HepG2 (cell line): Measurements from ENCODE around the gene ZNF547. TPM values are rescaled to one million over a fixed set of nuclear protein-coding genes. Genes with fewer than 3 reads are reported as not detected.

Source experiments
- FOSL1 ChIP-seq: sonication (generic); formaldehyde crosslinking; IDR thresholded peaks from 2 replicates; pipeline ENCODE4 v1.9.0; 2021; ENCODE audit warnings: missing genetic modification reagents, borderline replicate concordance
- FOXK2 ChIP-seq: fragments of 450-650 bp; IDR thresholded peaks from 2 replicates; pipeline ENCODE4 v1.6.1; 2016
- KLF12 ChIP-seq: sonication (generic); formaldehyde crosslinking; IDR thresholded peaks from 2 replicates; pipeline ENCODE4 v1.4.0; 2020; ENCODE audit warnings: missing genetic modification reagents, borderline replicate concordance
- MNT ChIP-seq: fragments of 450-650 bp; IDR thresholded peaks from 2 replicates; pipeline ENCODE4 v1.6.1; 2016
- NFE2L1 ChIP-seq: sonication (generic); formaldehyde crosslinking; IDR thresholded peaks from 2 replicates; pipeline ENCODE4 v1.4.0; 2020; ENCODE audit warnings: missing genetic modification reagents, mild to moderate bottlenecking, borderline replicate concordance
- TEAD3 ChIP-seq: optimal IDR thresholded peaks from 2 replicates; pipeline ENCODE3; 2016; ENCODE audit warnings: borderline replicate concordance
- XBP1 ChIP-seq: sonication (generic); formaldehyde crosslinking; IDR thresholded peaks from 2 replicates; pipeline ENCODE4 v1.5.0; 2020; ENCODE audit warnings: missing genetic modification reagents
- YY1 ChIP-seq: IDR thresholded peaks from 2 replicates; pipeline ENCODE4 v1.6.1; 2011; ENCODE audit warnings: low read length, low read depth, moderate library complexity, mild to moderate bottlenecking; ENCODE audit not compliant: insufficient read depth, insufficient replicate concordance
- ZBTB40 ChIP-seq, 2 experiments: fragments of 450-650 bp in 1 of 2; sonication (generic) in 1 of 2; formaldehyde crosslinking in 1 of 2; IDR thresholded peaks; 2 replicates each; pipeline versions ENCODE4 v1.6.1 to v1.8.0; 2016 to 2022; ENCODE audit warnings: antibody characterized with exemption in 1 of 2, mild to moderate bottlenecking in 1 of 2, missing genetic modification reagents in 1 of 2
- ZFP62 ChIP-seq: sonication (generic); formaldehyde crosslinking; IDR thresholded peaks from 2 replicates; pipeline ENCODE4 v1.4.0; 2020; ENCODE audit warnings: missing genetic modification reagents
- ZFY ChIP-seq: sonication (generic); formaldehyde crosslinking; IDR thresholded peaks from 2 replicates; pipeline ENCODE4 v1.4.0; 2020; ENCODE audit warnings: missing genetic modification reagents
- ZNF138 ChIP-seq: sonication (generic); formaldehyde crosslinking; IDR thresholded peaks from 2 replicates; pipeline ENCODE4 v1.5.0; 2020; ENCODE audit warnings: mild to moderate bottlenecking, low read depth, missing genetic modification reagents
- ZNF713 ChIP-seq: sonication (generic); formaldehyde crosslinking; IDR thresholded peaks from 2 replicates; pipeline ENCODE4 v1.4.0; 2020; ENCODE audit warnings: mild to moderate bottlenecking, missing genetic modification reagents
- ZNF792 ChIP-seq: IDR thresholded peaks from 2 replicates; pipeline ENCODE4 v1.6.1; 2016
- ZSCAN22 ChIP-seq: sonication (generic); formaldehyde crosslinking; IDR thresholded peaks from 2 replicates; pipeline ENCODE4 v1.4.0; 2020; ENCODE audit warnings: mild to moderate bottlenecking, missing genetic modification reagents
- ZXDC ChIP-seq: sonication (generic); formaldehyde crosslinking; IDR thresholded peaks from 2 replicates; pipeline ENCODE4 v1.5.0; 2020; ENCODE audit warnings: mild to moderate bottlenecking, missing genetic modification reagents
- polyA plus RNA-seq, 8 experiments: library from polyadenylated mRNA; depleted of rRNA in 3 of 8; stranded (reverse) in 7 of 8; unstranded in 1 of 8; fragments of >200 nt; fragmentation: Illumina TruSeq in 4 of 8; extraction: Trizol in 4 of 8; gene quantifications; 2 replicates each; pipeline versions ENCODE4 v1.2.1 to v1.2.3, GENCODE V29; 2011 to 2016; ENCODE audit warnings: low read depth in 4 of 8, missing spikeins in 1 of 8, mixed read lengths in 1 of 8; ENCODE audit not compliant: insufficient read depth in 1 of 8
- total RNA-seq, 5 experiments: library from RNA; depleted of rRNA; stranded (reverse); fragments of >200 nt; fragmentation: Illumina TruSeq; extraction: Trizol; gene quantifications; 2 replicates each; pipeline ENCODE4 v1.2.3, GENCODE V29; 2016; ENCODE audit warnings: low read depth in 1 of 5

ZNF547 gene
- total and polyA plus RNA-seq, 2 of the 13 experiments (the other 11 are each of a cell fraction or from before 2014, with no cell fraction given), result 2.0 to 2.6 TPM

GRCh38 chr19:57320180-57321084 is 42.9 kb upstream of the ZNF547 start, which contains the start of gene ZNF543 (continued):
- TF ChIP-seq NFE2L1 (CRISPR knock-in tag) (no peak), TEAD3 (CRISPR knock-in tag) (peak; percentile 38), YY1 (peak; percentile 40), ZFP62 (CRISPR knock-in tag) (no peak), ZNF792 (0 out of 2 replicates have a peak, but pooled peaks have one; percentile 44), ZSCAN22 (CRISPR knock-in tag) (no peak), ZNF138 (CRISPR knock-in tag) (no peak; the same call in 1 of the 2 replicates), ZNF713 (CRISPR knock-in tag) (no peak), FOXK2 (no peak), KLF12 (CRISPR knock-in tag) (no peak), MNT (no peak), ZXDC (CRISPR knock-in tag) (no peak), ZBTB40 (IDR thresholded peaks at IDR 0.05) (0 out of 2 replicates have a peak, but pooled peaks have one; percentile 39), ZBTB40 (CRISPR knock-in tag; IDR thresholded peaks at IDR 0.05) (peak; percentile 27; the same call in 1 of the 2 replicates), ZFY (peak; percentile 98), FOSL1 (no peak), XBP1 (CRISPR knock-in tag) (no peak)
